ENCODE measurements around the gene AS3MT. TPM values are rescaled to one million over a fixed set of nuclear protein-coding genes. Genes with fewer than 3 reads are reported as not detected.

AS3MT gene
- total and polyA plus RNA-seq, 2 of the 8 experiments (the other 6 are each of a cell fraction or from before 2014, with no cell fraction given), result 5.8 to 10.3 TPM

GRCh38 chr10:102824664-102825063, 44.6 kb upstream of the AS3MT start (continued):
- TF ChIP-seq SUZ12 (IDR thresholded peaks at IDR 0.05; ENCODE audit: low read length) (no peak), USF2 (IDR thresholded peaks at IDR 0.05; ENCODE audit: low read length) (no peak), NRF1 (IDR thresholded peaks at IDR 0.05; ENCODE audit: low read depth, low read length) (no peak), NANOG (IDR thresholded peaks at IDR 0.05; ENCODE audit: insufficient read depth, low read depth, low read length, poor library complexity, severe bottlenecking) (no peak), PHF8 (conservative IDR thresholded peaks at IDR 0.05; ENCODE audit: low read depth, low read length) (no peak), GABPA (IDR thresholded peaks at IDR 0.05; ENCODE audit: borderline replicate concordance, insufficient read depth, low read length) (no peak)

Measured in H1 (cell line).